RPMI8226 (cell line): ENCODE results near the gene IL6.
"Not testable (repeated sequence)": the region's sequence is repeated elsewhere in the genome, so short reads cannot be mapped to it uniquely, and the experiment has no call there.

Experiments
- DNase-seq: peaks from one replicate; pipeline ENCODE4 v3.0.0-alpha.2; 2015

The IL6 gene

DNA sequence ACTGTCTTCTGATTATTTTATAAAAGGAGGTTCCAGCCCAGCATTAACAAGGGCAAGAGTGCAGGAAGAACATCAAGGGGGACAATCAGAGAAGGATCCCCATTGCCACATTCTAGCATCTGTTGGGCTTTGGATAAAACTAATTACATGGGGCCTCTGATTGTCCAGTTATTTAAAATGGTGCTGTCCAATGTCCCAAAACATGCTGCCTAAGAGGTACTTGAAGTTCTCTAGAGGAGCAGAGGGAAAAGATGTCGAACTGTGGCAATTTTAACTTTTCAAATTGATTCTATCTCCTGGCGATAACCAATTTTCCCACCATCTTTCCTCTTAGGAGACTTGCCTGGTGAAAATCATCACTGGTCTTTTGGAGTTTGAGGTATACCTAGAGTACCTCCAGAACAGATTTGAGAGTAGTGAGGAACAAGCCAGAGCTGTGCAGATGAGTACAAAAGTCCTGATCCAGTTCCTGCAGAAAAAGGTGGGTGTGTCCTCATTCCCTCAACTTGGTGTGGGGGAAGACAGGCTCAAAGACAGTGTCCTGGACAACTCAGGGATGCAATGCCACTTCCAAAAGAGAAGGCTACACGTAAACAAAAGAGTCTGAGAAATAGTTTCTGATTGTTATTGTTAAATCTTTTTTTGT, 2.3 kb downstream of the IL6 start:
- DNase-seq: no peak

DNA sequence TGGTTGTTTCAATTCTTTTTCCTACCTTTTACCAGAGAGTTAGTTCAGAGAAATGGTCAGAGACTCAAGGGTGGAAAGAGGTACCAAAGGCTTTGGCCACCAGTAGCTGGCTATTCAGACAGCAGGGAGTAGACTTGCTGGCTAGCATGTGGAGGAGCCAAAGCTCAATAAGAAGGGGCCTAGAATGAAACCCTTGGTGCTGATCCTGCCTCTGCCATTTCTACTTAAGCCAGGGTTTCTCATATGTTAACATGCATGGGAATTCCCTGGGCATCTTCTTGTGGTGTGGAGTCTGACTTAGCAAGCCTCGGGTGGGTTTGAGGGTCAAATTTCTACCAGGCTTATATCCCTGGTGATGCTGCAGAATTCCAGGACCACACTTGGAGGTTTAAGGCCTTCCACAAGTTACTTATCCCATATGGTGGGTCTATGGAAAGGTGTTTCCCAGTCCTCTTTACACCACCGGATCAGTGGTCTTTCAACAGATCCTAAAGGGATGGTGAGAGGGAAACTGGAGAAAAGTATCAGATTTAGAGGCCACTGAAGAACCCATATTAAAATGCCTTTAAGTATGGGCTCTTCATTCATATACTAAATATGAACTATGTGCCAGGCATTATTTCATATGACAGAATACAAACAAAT, 3.2 kb downstream of the IL6 start:
- no peak for DNase-seq

DNA sequence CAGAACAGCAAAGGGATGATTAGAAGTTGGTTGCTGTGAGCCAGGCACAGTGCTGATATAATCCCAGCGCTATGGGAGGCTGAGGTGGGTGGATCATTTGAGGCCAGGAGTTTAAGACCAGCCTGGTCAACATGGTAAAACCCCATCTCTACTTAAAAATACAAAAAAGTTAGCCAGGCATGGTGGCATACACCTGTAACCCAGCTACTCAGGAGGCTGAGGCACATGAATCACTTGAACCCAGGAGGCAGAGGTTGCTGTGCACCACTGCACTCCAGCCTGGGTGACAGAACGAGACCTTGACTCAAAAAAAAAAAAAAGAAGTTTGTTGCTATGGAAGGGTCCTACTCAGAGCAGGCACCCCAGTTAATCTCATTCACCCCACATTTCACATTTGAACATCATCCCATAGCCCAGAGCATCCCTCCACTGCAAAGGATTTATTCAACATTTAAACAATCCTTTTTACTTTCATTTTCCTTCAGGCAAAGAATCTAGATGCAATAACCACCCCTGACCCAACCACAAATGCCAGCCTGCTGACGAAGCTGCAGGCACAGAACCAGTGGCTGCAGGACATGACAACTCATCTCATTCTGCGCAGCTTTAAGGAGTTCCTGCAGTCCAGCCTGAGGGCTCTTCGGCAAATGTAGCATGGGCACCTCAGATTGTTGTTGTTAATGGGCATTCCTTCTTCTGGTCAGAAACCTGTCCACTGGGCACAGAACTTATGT, 4.1 kb downstream of the IL6 start:
- DNase-seq: peak; percentile 85

DNA sequence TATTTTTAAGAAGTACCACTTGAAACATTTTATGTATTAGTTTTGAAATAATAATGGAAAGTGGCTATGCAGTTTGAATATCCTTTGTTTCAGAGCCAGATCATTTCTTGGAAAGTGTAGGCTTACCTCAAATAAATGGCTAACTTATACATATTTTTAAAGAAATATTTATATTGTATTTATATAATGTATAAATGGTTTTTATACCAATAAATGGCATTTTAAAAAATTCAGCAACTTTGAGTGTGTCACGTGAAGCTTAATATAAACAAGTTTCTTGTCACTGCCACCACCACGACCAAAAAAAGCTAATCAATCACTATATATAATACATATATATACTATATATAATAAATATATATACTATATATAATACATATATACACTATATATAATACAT, 4.8 kb downstream of the IL6 start:
- DNase-seq: no peak

DNA sequence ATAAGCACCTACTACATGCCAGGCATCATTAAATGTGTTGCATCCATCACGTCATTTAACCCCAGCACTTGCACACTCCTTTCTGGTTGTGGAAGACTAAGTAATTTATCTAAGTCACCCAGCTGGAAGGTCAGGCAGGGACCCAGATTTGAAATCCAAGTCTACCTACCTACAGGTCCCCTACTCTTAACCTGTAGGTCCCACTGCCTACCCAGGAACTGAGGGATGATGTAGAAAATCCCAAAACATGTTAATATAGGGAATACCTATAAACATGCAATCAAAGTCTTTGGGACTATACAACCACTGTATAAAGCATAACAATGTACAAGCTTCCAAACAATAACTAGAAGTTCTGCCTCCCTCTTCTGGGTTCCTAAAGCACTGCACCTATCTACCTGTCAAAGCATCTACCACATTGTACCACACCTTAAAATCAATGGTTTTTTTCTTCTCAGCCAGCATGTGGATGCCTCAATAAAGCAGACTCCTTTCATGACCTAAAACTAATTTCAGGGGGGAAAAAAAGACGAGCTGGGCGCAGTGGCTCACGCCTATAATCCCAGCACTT, 5.6 kb downstream of the IL6 start:
- peak; percentile 33 for DNase-seq

DNA sequence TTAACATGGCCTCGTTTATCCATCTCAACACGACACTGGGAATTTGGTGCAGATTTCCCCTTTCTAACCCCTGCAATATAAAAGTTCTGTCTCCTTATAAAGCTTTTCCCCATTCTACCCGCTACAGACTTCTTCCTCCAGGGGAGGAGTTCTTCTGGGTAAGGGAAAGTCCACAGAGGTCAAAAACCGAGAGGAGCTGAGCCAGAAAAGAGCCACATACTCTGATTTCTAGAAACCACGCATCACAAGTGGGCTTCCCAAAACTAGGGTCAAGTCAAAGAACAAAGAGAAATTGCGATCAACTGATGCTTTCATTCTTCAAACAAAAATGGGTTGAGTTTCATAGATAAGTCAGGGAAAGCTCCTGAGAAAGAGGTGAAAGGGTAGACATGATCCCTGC, 6.8 kb downstream of the IL6 start:
- DNase-seq: no peak

DNA sequence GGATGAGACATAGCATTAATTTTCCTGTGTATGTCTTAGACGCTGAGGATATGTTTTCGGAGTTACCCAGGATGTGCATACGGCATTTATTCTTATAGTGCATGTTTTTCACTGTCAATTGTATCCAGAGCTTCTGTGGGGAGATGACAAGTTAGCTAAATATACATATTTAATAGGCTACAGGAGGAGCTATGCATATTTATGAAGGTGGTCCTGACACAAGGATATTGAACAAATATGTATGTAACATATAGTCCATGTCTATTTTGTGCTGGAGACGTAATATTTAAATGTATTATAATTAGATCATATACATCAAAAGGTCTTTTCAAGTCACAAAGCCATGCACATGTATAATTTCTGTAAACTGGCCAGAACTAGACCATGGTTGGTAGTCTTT, 16.0 kb downstream of the IL6 start:
- no peak for DNase-seq

DNA sequence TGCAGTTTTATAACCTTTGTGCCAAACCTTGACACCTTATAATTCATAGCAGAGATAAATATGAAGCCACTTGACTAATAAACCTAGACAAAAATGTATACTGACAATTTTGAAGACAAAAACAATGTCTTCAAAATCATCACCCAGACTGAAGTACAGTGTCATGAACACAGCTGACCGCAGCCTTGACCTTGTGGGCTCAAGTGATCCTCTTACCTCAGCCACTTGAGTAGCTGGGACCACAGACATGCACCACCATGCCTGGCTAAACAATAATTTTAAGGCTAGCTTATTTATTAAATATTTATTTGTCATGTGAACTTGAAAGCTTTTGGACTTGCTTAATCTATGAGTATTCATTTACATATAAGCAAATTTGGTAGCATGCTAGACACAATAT, 24.3 kb downstream of the IL6 start:
- DNase-seq: no peak

DNA sequence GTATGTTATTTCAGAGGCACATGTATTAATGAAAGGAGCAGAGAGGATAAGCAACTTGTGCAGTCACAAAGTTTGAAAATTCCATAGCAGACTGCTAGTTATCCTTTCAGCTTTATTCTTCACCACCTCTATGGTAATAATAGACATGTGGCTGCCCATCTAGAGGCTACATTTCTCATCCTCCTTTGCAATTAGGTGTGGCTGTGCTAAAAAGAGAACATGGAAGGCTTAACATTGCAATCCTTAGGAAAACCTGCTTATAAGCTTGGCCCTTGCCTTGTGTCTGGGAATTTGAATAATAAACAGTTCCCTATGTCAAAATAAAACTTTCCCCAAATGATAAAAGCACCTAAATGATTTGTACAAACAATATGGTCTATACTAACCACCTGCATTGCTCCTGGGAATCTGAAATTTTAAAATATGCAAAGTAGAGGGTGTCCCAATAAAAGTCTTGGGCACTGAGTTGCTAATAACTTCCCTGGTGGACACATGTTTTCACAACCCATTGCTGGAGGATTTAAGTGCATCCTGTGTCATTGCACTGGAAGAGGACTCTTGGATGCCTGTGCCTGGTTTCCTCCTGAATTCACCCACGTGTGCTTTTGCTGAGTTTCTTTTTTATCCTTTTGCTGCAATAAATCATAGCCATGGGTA, 30.5 kb downstream of the IL6 start:
- DNase-seq: no peak

DNA sequence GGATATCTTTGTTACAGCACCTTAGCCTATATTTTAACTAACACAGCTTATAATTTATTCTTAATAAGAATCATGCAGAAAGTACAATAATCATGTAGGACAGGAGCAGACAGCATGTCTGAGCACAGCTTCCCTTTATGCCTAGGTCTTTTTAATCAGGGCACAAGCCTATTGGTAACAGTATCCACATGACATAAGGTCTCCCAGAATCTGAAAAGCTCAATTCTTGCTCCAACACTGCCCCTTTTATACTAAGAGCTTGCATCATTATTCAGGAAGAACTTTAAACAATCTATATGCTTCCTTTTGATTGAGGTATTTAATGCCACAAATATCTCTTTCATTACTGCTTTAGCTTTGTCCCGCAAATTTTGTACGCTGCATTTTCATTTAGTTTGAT, 31.6 kb downstream of the IL6 start:
- DNase-seq: no peak

DNA sequence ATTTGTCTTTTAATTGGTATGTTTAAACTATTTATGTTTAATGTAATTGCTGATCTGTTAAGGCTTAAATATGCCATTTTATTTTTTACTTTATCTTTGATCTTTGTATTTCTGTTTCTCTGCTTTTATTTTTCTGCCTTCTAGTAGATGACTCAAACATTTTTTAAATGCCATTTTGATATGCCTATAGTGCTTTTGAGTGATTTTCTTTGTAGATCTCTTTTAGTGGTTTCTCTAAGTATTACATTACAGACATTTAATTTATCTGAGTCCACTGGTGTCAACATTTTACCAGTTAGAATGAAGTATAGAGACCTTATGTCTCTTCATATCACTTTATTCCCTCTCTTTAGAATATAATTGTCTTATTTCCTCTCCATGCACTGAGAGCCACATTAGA, 32.7 kb downstream of the IL6 start:
- DNase-seq: no peak

DNA sequence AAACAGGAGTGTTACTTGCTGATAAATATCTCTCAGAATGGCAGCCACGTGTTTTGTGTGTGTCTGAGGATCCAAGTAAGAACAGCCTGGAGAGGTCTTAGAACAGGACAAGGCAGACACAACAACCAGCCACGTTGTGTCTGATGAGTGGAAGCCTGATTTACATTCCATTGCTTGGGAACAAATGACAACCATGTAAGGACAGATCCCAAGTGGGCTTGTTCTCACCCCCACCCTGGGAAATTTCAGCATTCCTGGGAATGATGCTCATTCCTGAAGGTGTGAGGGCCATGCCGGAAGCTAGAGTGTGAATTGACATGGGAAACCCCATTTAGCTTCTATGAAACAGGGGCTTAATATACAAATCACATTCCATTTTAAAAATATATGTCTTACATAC, 35.9 kb downstream of the IL6 start:
- DNase-seq: no peak

DNA sequence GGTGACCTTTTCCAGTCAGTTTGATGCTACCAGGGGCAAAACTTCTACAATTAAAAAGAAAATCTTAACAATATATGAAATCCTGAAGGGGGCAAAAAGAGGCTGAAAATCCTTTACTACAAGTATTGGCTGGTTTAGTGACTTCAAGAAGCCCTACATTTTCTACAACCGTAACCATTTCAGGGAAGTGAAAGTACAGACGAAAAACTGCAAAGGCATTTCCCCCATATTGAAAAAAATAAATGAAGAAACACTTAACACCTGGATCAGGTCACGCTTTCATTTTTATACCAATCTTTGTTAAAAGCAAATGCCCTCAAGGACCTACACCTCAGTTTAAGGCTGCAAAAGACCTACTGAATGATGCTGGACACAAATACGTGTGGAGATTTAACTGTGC, 38.6 kb downstream of the IL6 start:
- peak; percentile 70 for DNase-seq

DNA sequence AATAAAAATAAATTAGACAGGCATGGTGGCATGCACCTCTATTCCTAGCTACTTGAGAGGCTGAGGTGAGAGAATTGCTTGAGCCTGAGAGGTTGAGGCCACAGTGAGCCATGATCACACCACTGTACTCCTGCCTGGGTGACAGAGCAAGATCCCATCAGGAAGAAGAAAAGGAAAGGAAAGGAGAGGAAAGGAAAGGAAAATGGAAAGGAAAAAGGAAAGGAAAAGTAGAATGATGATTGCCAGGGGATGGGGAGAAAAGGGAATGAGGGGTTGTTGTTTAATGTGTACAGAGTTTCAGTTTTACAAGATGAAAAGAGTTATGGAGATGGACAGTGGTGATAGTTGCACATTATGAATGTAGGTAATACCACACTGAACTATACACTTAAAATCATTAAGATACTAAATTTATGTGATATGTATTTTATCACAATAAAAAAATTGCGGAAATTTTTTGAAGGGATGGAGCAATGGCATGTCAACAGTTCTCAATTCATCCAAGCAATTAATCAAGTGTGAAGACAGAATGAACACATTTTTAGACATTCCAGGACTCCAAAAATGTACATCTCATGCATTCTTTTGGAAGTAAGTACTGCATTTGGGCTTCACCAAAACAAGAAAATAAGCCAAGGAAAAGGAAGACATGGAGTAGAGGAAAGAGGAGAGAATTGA, 44.3 kb downstream of the IL6 start:
- no peak for DNase-seq

DNA sequence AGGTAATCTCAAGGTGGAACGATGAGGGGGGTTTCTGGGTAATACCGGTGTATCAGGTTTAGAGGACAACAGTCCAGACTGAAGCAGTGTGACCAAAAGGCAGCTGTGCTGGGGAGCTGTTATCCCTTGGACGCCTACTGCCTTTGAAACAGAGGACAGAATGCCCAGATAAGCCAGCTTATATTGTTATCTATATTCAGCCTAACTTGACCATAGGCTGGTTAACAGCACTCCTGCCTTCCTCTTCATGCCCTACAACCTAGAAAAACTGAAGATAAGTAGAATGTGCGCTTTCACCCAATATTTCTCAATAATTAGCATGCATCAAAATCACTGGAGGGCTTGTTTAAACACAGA, 44.9 kb downstream of the IL6 start:
- no peak for DNase-seq

DNA sequence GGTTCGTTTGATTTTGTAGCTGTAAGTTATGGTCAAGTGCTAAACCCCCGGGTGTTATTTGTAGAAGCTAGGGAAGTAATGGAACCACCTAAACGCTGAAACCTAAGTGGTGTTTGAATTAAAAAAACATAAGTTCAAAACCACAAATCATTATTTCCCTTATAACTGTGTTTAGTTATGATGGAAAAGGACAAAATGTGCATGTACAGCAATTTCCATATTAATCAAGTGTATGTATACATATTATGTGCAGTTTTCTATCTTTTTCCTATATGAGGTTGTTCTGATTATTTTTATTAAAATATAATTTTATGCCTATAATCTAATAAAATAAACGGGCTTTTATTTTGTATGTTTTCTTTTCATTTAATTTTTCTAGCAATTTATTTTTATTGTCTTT, 45.9 kb downstream of the IL6 start:
- no peak for DNase-seq

DNA sequence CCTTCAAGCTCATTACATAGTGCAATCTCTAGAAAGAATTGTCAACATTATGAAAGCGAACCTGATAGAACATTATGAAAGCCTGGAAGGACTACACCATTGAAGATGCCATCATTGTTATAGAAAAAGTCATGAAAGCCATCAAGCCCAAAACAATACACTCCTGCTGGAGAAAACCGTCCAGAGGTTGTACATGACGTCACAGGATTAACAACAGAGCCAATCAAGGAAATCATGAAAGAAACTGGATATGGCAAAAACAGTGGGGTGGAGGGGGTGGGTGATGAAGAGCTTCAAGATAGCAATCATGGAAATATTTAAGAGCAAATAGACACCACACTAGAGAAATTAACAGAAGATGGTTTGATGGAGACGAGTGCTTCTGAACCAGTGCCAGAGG, 50.0 kb downstream of the IL6 start:
- no peak for DNase-seq

DNA sequence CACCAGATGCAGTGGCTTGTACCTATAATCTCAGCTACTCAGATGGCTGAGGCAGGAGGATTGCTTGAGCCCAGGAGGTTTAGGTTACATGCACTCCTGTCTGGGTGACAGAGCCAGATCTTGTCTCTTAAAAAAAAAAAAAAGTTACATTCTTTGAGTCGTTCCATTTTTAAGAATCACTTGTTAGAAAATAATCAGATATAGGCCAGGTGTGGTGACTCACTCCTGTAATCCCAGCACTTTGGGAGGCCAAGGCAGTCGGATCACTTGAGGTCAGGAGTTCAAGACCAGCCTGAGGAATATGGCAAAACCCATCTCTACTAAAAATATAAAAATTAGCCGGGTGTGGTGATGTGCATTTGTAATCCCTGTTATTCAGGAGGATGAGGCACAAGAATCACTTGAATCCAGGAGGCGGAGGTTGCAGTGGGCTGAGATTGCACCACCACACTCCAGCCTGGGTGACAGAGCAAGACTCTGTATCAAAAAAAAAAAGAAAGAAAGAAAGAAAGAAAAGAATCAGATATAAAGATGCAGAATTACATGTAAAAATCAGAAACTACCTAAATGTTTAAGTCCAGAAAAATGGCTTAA, 52.8 kb downstream of the IL6 start:
- not testable (repeated sequence) for DNase-seq

DNA sequence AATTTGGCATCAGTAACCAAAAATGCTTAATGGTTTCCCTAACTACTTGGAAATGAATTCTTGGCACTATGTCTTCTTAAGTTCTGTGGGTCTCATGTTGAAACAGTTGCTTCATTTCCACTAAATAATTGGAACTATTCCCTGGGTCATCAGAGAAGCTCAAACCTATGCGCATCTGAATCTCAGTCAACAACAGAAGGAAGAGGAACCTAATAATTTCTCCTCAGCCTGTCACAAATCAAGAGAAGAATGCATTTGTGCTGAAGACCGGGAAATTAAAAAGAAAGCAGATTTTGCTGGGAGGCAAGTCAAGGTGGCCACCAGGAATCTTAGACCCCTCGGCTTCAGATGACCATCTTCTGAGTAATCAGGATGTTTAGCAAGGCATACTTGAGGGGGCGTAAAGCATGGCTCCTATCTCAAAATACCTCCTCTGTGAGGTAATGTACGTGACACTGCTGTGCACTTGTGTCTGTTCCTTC, 54.3 kb downstream of the IL6 start:
- no peak for DNase-seq
